TTC549 (cell line): ENCODE data around the gene GNAO1.

Experiments used
- FAIRE-seq: peaks from 2 replicates; lab custom pipeline; 2012; peaks lifted over from hg19 to GRCh38; lab: Jason Lieb, UNC

GNAO1 gene

GRCh38 chr16:56405977-56406672, 214.8 kb downstream of the GNAO1 start:
- FAIRE-seq, result no peak
